SW 1271 (cell line): ENCODE results near the gene PFN1.

Experiments used
- DNase-seq, 2 experiments: peaks; one replicate each; lab custom pipeline; 2025; lab: John Stamatoyannopoulos, UW

The PFN1 gene

DNA sequence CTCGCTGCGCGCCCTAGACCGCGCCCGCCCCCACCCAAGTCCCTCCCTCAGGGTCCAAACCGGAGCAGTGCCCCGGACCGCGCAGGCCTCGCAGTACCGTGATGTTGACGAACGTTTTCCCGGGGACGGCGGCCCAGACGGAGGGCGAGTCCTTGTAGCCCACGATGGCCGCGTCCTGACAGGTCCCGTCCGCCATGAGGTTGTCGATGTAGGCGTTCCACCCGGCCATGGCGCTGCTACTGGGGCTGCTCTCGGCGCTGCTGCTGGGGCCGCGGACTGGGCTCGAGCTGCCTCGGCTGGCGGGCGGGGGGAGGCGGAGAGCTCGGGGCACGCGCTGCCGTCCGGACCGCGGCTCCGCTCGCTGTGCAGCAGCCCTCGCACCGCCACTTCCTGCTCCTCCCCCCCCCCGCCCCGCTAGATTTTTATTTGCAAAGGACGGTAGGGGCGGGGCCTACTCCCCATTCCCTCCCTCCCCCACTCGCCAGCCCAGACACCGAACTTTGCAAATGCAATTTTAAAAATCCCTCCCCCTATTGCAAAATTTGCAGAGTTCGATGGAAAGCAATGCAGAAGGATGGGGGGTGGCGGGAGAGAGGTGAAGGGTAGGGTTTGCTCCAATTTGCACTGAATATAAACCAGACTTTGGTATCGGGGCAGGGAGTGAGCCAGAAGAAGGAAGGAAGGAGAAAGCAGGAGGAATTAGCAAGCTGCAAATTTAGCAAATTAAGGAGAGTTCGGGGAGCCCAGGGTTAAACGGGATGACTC is at the start of gene PFN1:
TSS of gene PFN1 (minus strand) at position 365 of the 765 bp plus-strand sequence. CDS start at position 229, 136 bp downstream.
- DNase-seq = peak; percentile 69 to 85

- DNase-seq = peak; percentile 68 to 78
Observed at GRCh38 chr17:4997302-4998026, 49.1 kb upstream of the PFN1 start, which contains the start of the genes INCA1 and KIF1C. INCA1 (minus strand) TSS chr17:4997522; CDS start chr17:4994437, 3,085 bp downstream. KIF1C (plus strand) TSS chr17:4997950; CDS start chr17:5000247, 2,297 bp downstream.

GRCh38 chr17:4994081-4994595 is 45.8 kb upstream of the PFN1 start:
- no peak for DNase-seq

- DNase-seq = no peak
Observed at GRCh38 chr17:4987767-4988567, 39.6 kb upstream of the PFN1 start.

- peak; percentile 64 to 77 for DNase-seq
Observed at GRCh38 chr17:4986951-4987766, 38.8 kb upstream of the PFN1 start, which contains the start of gene CAMTA2. CAMTA2 (minus strand) TSS chr17:4987675; CDS start chr17:4986222, 1,453 bp downstream.

- no peak for DNase-seq
Observed at GRCh38 chr17:4986403-4986802, 38.1 kb upstream of the PFN1 start.

DNA sequence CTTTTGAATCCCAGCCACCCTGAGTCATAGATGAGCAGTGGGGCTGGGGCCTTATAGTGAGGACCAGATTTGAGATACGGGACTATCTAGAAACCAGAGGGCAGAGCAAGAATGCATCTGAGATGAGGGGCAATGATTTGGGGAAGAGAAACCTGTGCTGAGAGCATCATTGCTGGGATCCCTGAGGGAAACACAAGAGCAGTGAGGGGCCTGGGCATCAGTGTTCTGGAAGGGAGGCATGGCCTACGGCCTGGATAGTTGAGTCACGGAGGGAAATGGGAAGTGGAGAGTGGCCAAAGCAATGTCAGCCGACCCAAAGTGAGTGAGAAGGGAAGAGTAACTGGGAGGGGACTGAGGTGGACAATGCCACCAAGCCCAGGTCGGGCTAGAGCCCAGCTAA is 34.0 kb upstream of the PFN1 start:
- no peak for DNase-seq

GRCh38 chr17:4980644-4981216 is 32.4 kb upstream of the PFN1 start:
- peak in 1 of 2 experiments; percentile 22 for DNase-seq

- no peak for DNase-seq
Observed at GRCh38 chr17:4978726-4979125, 30.4 kb upstream of the PFN1 start.

- no peak for DNase-seq
Observed at GRCh38 chr17:4974115-4974670, 25.9 kb upstream of the PFN1 start.

- DNase-seq = no peak
Observed at GRCh38 chr17:4973256-4974114, 25.2 kb upstream of the PFN1 start.

DNA sequence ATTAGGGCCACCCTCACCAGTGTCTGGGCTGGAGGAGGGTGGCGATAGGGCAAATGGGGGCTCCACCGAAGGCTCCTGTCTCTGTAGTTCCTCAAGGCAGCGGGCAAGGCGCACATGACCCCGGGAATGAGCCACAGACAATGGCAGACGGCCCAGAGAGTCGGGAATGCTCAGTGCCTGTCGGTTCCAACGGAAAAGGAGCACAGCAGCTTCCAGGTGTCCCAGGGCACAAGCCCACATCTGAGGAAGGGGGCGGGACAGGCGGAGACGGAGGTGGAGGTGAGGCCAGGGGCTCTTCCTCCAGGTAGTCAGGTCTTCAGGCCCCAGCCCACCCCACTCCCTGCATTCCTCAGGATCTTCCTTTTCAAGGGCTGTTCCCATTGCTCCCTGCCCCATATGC is 24.4 kb upstream of the PFN1 start:
- no peak for DNase-seq

DNA sequence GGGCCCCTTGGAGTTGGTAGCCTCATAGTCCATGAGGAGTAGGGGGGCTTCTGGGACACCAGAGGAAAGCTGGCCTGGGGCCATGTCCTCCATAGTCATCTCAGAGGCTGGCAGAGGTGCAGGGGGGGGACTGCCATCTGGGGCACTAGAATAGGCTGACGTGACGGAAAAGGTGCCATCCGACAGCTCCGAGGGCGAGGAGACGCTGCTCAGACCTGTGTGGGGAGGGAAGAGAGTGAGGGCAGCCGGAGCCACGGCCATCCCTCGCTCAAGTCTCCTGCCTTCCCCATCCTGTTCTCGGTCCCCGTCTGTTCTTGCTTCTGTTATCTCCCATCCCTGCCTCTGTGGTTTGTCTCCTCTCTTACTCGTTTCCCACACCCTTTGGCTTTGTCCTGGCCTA is 24.0 kb upstream of the PFN1 start:
- no peak for DNase-seq

GRCh38 chr17:4971826-4972225 is 23.5 kb upstream of the PFN1 start:
- DNase-seq = no peak

DNA sequence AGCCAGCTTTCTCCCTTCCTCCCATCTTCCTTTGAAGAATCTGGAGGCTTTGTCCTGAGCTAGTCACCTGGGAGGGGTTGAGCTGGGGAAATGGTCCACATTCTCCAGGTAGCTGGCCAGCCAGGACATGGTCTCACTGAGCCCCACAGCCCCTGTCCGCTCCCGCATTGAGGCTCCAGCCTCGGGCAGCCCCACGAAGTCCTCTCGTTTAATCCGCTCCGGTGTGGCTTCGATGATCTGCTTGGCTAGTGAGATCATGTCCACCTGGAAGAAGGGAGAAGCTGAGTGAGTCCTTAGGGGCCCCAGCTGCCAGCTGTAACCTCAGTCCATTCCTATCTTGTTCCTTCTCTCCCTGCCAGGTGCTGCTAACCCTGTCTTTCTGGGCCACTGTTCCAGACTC is 21.9 kb upstream of the PFN1 start:
- DNase-seq = no peak

DNA sequence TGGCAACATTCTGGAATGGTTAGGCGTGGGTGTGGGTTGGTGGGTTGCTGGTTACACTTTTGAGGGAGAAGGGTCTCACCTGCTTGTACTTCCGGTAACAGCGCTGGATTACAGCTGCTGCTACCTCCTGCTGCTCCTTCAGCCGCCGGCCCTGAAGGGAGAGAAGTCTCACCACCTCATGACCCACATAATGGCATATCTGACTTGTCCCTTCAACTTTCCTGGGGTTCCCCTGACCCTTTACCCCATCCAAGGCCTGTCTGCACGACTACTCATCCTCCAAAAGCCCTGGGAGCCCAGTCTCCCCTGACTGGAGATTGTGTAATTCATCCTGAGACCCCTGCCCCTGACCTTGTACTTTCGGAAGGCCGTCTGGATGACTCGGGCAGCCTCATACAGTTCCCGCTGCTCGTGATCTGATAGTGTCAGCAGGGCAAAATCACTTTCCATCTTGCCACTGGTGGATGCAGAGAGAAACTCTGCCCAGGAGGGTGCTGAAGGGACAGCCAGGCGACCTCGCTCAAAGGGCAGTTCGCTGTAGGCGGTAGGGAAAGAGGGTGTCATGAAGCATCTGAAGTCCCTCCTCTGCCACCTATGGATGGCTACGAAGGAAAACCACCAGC is 21.3 kb upstream of the PFN1 start:
- DNase-seq = no peak

- DNase-seq = peak in 1 of 2 experiments; percentile 9
Observed at GRCh38 chr17:4969047-4969550, 20.8 kb upstream of the PFN1 start.

- DNase-seq = no peak
Observed at GRCh38 chr17:4968486-4969046, 20.2 kb upstream of the PFN1 start.
